Embryonic facial prominence (tissue), 1 donor: Measurements from ENCODE around the gene KATNA1.
"Not testable (repeated sequence)": the region's sequence is repeated elsewhere in the genome, so short reads cannot be mapped to it uniquely, and the experiment has no call there.

Experiments used
- DNase-seq: peaks from one replicate; pipeline ENCODE4 v3.0.0-alpha.2; 2016; ENCODE audit errors: extremely low spot score

Gene KATNA1

DNA sequence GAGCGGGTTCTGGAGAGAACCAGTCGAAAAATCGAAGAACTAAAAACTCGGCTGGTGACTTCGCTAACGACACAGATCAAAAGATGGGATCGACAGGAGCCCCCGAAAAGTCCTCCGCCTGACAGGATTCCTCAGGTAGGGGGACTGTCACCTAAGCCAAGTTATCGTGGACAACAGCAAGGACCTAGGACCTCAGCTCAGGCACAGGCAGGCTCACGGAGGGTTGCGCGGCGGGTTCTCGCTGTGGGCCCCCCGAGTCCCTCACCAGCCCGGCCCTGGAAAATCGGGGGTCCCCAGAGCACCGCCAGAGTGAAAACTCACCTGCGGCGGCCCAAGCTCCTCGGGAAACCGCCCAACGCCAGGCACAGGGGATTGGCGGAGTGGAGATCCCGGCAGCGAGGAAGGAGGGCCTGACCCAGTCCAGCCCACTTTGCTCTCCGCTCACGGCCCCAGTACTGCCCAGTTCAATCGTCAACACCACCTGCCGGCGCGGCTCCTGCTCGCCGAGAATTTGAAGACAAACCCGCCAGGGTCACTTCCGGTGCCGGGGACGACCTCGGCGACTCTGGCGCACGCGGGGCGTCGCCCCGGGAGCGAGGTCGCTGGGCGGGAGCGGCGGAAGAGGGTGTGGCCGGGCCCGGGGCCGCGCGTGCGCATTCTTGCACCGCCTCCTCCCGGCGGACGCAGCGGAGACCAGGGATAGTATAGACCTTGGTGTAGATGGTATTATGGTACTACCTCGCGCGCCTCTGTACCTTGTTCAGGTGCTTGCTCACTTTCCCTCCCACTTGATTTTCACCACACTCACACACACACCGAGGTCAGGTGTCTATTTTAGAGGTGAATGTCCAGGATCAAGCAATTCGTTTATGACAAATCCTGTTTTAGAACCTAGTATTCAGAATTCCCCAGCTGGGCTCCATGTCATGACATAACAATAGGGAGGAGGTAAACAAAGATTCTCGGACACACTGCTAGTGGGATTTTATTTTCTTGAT is at the start of gene KATNA1:
Gene KATNA1, minus strand, starts transcription at position 567 of the 998 bp plus-strand sequence. CDS start 10,167 bp downstream, outside the sequence.
- DNase-seq, result no peak

DNA sequence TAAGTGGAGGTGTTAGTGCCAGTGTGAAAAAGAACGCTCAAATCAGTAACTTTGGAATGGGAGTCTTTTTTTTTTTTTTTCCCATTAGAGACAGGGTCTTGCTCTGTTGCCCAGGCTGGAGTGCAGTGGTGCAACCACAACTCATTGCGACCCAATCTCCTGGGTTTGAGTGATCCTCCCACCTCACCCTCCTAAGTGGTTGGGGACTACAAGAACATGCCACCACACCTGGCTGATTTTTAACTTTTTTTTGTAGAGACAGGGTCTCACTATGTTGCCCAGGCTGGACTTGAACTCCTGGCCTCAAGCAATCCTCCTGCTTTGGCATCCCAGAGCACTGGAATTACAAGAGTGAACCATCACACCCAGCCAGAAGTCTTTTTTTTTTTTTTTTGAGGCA is 49.7 kb upstream of the KATNA1 start:
- no peak for DNase-seq

DNA sequence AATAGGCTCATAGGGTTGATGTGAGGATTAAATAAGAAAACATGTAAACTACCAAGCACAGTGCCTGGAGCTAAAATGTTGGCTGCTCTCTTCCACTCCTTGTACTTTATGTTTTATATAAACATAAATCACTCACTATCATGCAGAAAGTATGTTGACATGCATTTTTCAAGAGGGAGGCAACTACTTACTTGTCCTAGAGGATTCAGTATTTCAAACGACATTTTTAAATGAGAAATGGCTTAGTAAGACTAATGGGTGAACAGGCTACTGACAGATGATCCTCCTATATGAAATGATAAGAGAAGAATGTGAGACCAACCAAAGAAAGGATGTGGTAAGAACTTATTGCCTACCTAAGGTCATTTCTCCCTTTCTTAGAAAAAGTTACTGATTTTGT is 48.4 kb upstream of the KATNA1 start:
- DNase-seq, result no peak

DNA sequence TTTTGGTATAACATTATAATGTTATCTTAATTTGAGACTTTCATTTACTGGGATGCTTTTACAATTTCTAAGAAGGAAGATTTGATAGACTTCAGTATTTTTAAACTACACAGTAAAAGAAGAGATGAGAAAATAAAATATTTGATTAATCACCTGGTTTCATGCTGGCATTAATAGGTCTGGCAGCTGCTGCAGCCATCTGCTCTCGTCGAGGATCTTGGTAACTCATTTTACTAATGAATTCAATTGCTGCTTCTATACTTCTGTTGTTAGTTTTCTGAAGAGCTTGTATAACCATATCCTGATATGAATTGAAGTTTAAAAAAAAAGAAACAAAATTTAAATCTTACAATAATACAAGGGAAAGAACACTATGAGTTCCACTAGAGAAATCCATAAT is 46.4 kb upstream of the KATNA1 start:
- DNase-seq, result no peak

DNA sequence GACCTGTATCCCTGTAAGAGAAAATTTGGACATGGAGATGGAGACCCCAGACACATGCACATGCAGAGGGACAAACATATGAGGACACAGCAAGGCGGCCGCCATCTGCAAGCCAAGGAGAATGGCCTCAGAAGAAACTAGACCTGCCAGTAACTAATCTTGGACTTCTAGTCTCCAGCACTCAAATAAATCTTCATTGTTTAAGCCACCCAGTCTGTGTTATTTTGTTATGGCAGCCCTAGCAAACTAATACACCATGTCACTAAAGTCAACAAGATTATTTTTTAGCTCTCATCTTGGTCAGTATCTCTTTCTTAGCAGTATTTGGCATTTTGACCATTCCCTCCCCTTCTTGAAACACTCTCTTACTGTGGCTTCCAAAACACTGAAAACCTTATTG is 42.7 kb upstream of the KATNA1 start:
- no peak for DNase-seq

DNA sequence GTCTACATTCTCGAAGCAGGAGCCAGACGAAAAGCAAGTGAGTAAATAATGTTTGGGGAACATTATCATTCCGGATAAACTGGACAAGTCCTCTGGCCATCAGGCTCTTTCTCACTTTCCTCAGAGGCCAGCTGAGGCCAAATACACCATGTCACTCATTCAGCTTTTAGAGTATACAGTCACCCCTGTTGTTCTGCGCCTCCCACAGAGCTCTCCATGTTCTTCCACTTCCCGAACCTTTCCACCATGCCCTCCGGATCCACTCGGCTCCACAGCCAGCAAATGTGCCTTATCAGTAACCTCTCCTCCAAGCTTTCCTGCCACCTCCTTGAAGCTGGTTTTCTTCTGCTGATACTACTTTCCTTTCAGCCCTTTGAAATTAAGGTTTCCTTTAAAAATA is 37.7 kb upstream of the KATNA1 start:
- no peak for DNase-seq

DNA sequence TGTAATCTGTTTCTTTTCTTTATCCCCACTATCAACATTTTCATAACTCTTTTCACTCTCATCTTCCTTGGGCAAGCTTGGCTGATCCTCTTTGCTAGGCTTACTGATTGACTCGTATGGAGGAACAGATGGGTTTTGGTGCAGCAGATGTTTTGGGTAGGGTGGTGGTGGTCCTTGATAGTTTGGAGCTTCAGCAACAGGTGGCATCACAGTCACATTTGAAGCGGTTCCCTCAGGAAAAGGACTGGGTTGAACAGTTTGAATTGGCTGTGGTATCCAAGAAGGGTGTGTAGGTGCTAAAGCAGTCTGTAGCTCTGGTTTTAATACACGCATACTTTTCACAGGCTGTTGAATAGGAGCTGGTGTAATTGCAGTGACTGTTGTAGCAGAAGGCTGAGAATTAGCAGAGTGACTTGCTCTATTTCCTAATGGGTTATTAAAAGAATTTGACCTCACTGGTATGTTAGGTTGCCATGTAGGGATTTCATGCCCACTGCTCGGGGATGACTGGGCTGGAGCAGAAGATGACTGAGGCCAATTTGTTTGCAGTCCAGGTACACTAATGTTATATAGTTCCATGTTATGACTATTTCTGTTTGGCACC is 34.8 kb upstream of the KATNA1 start:
- DNase-seq, result no peak

DNA sequence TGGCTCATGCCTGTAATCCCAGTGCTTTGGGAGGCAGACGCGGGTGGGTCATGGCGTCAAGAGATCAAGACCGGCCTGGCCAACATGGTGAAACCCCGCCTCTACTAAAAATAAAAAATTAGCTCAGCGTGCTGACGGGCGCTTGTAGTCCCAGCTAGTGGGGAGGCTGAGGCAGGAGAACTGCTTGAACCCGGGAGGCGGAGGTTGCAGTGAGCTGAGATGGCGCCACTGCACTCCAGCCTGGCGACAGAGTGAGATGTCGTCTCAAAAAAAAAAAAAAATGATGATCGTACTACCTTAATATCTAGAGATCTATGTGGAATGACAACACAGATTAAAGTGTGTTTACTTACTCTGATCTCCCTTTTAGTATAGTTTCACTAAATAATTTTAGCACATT is 33.3 kb upstream of the KATNA1 start:
- not testable (repeated sequence) for DNase-seq

DNA sequence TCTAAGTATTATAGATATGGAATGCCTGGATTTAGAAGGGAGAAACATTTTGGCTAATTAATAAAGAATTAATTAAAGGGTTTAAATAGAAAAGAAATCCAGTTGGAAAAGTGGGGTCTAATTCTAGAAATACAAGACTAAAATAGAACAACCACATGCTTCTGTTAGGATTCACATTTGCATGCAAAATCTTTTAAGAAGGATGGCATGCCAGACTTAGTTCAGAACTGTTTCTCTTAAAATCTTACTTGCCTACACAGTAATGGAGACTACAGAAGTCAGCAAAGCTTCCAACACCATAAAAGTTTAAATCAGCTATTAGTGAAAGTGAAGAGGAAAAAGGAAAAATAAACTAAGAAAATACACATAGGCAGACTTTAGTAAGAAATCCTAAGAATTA is 32.7 kb upstream of the KATNA1 start:
- no peak for DNase-seq

DNA sequence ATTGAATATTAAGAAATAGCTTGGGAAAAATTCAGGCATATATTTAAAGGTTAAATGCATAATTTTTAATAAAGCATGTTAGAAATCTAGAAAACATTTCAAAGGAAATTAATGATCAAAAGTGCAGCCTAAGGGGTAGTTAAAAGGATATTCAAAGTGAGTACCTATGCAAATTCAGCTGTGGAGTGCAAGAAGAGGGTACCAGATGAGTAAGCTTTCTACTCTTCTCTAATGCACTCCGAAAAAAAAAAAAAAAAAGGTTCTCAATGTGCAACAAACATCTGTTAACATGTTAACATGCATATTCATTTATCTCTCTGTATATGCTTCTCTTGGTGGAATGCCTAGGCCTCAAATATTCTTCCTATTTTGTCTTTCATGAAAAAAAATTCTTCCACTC is 32.0 kb upstream of the KATNA1 start:
- no peak for DNase-seq

DNA sequence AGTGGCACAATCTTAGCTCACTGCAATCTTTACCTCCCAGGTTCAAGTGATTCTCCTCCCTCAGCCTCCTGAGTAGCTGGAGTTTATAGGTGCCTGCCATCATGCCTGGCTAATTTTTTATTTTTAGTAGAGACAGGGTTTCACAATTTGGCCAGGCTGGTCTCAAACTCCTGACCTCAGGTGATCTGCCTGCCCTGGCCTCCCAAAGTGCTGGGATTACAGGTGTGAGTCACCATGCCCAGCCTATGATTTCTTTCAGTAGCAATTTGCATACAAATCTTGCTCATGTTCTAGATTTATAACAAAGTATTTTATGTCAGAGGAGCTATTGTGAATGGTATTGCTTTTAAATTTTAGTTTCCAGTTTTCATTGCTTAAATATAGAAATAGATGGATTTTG is 23.8 kb upstream of the KATNA1 start:
- not testable (repeated sequence) for DNase-seq

DNA sequence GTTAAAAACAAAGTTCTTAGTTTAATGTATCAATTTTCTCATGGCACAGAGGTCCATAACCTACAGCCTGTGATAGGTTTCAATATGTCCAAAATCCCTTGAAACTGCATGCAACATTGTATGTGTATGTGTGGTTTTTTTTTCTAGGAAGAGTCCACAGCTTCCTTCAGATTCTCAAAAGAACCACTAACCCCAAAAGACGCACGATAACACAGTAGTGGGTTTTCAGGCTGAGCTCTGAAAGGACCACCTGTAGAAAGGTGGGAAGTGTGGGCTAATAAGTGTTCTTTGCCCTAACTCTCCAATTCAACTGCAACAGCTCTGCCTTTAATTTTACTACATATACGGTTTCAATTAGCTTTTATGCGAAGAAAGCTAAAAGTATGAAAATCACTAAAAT is 11.5 kb upstream of the KATNA1 start:
- no peak for DNase-seq

DNA sequence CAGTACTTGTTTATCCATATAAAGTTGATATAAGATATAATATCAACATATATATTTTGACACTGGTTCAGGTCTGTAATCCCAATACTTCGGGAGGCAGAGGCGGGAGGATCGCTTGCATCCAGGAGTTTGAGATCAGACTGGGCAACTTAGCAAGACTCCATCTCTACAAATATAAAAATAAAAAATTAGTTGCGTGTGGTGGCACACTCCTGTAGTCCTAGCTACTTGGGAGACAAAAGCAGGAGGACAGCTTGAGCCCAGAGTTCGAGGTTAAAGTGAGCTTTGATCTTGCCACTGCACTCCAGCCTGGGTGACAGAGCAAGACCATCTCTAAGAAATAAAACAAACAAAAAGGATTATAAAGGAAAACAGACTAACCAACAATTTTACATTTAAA is 8.9 kb upstream of the KATNA1 start:
- no peak for DNase-seq

DNA sequence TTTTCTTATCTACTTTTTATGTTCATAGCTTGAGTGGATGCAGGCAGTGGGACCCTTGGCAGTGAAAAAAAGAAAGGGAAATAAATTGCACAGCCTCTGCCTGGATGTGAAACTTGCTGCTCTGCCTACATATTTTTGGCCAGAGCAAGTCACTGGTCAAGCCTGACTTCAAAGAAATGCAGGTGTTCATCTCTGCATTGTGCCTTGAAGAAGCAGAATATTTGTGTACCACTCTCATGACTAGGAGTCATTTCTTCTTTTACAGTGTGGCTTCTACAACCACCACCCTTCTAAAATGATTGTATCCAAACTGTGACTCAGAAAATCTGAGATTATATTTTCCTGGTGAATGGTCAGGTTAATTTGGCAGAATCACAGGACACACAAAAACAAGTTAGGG is 2.5 kb upstream of the KATNA1 start:
- no peak for DNase-seq

DNA sequence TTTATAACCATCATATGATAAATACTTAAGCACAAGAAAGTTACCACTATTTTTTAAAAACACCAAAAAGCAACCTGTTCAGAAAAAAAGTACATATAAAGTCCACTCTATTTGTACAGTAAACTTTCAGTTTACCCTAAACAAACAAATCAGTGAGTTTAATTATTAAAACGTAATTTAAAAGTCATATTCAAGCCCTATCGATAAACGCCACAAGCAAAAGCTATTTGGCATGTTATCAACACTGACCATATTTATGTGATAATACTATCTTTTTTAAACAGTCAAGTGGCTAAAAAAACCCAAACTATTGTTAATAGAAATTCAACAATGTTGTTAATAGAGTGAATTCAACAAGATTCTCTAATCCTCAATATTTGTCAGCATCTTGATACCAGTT is 1.9 kb downstream of the KATNA1 start:
- DNase-seq, result no peak

DNA sequence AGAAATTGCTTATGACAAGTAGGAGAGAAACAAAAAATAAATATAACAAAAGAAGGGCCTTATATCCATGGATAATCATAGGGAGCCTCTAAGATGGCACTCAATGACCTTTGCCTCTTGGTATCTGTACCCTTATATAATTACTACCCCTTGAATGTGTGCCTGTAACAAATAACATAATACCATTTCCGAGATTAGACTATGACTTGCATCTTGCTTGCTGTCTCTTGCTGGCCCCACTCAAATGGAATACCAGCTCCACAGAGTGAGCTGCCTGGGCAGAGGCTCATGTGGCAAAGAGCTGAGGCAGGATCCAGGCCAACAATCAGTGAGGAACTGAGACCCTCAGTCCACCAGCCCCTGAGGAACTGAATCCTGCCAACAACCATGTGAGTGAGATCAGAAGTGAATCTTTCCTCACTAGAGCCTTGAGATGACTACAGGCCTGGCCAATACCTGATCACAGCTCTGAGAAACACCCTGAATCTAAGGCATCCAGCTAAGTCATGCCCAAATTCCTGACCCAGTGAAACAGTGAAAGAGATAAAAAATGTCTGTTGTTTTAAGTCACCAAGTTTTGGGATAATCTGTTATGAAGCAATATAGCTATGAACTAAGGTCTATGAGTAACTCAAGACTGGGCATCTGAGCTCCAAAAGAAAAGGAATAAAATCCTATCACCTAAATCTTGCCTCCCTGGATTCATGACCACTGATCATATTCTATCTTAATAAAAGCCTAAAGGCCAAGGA is 5.5 kb downstream of the KATNA1 start:
- no peak for DNase-seq

DNA sequence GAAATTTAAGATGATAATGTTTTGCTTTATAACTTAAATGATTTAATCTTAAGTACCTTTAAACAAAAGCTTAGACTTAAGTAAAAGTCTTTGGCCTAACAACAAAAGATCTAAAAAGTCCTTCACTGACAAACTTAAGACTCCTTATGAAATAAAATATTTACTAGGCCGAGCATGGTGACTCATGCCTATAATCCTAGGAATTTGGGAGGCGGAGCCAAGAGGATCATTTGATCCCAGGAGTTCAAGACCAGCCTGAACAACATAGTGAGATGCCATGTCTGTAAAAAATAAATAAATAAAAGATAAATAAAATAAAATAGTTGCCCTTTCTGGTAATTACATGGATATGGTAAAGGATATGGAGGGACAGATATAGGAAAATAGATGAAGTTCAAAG is 12.4 kb downstream of the KATNA1 start:
- DNase-seq, result no peak

DNA sequence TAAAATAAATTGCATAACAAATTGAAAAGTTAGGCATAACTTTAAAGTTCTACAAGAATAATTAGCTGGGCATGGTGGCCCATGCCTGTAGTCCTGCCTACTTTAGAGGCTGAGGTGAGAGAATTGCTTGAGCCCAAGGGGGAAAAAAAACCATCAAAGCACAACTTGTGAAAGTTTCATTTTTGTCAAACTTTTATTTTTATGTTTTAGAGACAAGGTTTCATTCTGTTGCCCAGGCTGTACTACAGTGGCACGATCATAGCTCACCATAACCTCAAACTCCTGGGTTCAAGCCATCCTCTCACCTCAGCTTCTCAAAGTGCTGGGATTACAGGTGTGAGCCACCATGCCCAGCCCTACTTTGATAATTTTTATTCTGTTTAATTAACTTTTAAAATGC is 14.2 kb downstream of the KATNA1 start:
- DNase-seq, result no peak

DNA sequence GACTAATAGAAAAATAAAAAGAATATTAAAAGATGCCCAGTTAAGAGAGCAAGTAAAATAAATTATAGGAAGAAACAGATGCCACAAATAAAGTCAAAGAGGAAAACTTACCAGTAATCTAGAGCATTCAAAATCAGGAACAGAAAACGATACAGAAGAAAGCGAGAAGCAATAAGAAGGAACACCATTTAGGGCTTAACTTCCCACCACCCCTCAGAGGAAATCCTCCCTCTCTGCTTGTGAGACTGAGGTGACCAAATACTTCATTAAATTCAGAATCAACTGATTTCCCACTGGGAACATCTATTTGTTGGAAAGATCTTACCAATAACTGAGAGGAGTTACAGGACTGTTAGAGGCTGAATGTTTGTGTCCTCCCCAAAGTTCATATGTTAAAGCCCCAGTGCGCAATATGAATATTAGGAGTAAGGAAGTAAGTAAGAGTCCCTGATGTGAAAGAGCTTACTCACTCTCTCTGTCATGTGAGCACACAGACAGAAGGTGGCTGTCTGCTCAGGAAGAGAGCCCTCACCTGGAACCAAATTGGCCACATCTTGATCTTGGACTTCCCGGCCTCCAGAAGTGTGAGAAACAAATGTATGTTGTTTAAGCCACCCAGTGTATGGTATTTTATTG is 19.5 kb downstream of the KATNA1 start:
- no peak for DNase-seq

DNA sequence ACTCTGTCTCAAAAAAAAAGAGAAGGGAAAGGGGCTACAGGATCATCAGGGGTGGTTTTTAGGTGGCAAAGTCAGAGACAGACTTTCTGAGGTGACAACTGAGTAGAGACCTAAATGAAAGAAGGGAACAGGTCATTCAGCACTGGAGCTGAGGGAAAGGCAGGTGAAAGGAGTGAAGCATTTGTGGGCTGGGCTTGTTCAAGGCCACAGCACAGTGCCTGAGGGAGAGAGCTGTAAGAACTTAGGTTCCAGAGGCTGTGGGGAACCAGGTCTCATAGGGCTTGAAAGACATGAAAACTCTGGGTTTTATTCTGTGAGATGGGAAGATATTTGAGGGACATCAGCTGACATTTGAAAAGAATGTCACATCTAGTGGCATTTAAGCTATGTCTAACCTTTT is 20.8 kb downstream of the KATNA1 start:
- no peak for DNase-seq

DNA sequence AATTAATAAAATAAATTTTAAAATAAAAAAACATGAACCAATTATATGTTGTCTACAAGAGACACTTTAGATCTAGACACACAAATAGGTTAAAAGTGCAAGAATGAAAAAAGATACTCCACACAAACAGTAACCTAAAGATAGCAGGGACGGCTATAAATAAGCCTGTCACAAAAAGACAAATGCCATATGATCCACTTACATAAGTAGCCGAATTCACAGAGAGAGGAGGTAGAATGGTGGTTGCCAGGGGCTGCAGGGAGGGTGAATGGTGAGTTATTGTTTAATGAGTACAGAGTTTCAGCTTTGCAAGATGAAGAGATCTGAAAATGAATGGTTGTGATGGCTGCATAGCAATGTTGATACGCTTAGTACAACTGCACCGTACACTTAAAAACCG is 32.7 kb downstream of the KATNA1 start:
- DNase-seq, result no peak

DNA sequence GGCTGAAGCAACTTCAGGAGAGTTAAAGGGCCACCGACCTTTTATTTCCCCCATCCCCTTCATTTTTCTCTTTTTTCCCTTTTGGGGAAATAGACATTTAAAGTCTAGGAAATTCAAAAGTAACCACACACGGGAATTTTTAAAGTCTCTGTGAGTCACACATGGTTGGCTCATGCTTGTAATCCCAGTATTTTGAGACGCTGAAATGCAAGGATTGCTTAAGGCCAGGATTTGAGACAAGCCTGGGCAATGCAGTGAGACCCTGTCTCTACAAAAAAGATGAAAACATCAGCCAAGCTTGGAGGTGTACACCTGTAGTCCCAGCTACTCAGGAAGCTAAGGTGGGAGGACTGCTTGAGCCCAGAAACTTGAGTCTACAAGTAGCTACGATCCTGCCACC is 34.2 kb downstream of the KATNA1 start:
- no peak for DNase-seq
